Uterus (tissue), 4 donors: ENCODE measurements around the gene MEAK7. TPM values are rescaled to one million over a fixed set of nuclear protein-coding genes. Genes with fewer than 3 reads are reported as not detected.

Experiments used
- DNase-seq, 2 donors: peaks; one replicate each; pipeline ENCODE4 v3.0.0-alpha.2; 2019 to 2020
- H3K27ac ChIP-seq, 2 donors: fragments of 200-600 bp; sonication (generic); 1 replicate in 1 of 2; 2 replicates in 1 of 2; pipeline ENCODE4 v1.5.1; 2016 to 2018
- H3K27me3 ChIP-seq, 2 donors: fragments of 200-600 bp; sonication (generic); one replicate each; pipeline ENCODE4 v1.5.1; 2018 to 2019; ENCODE audit warnings: control low read depth in 1 of 2
- H3K36me3 ChIP-seq, 2 donors: fragments of 200-600 bp; sonication (generic); one replicate each; pipeline ENCODE4 v1.5.1; 2019; ENCODE audit warnings: control low read depth in 1 of 2
- H3K4me1 ChIP-seq, 2 donors: fragments of 200-600 bp; sonication (generic); one replicate each; pipeline ENCODE4 v1.5.1; 2018 to 2019; ENCODE audit warnings: control low read depth in 1 of 2
- H3K4me3 ChIP-seq, 2 donors: fragments of 200-600 bp; sonication (generic); 1 replicate in 1 of 2; 2 replicates in 1 of 2; pipeline ENCODE4 v1.5.1; 2018 to 2019; ENCODE audit warnings: mild to moderate bottlenecking in 1 of 2
- H3K9me3 ChIP-seq, 2 donors: fragments of 200-600 bp; sonication (generic); one replicate each; pipeline ENCODE4 v1.5.1; 2019; ENCODE audit warnings: control low read depth in 1 of 2
- POLR2A ChIP-seq, 2 donors: fragments of 450-650 bp; IDR thresholded peaks; one replicate each; pipeline ENCODE4 v1.6.1; 2016; ENCODE audit warnings: antibody characterized with exemption in 2 of 2, mild to moderate bottlenecking in 1 of 2, moderate library complexity in 1 of 2
- intact Hi-C: fragments of 100-400 bp; cut with DNase I; formaldehyde crosslinking; loops from one replicate; pipeline ENCODE4 v1.15.1; 2023; ENCODE audit warnings: low total_unique reads
- total RNA-seq, 4 donors: library from RNA; depleted of rRNA in 3 of 4; stranded (reverse); fragments of >200 nt in 3 of 4; gene quantifications; one replicate each; pipeline versions ENCODE4 v1.1.0 to v1.2.4, GENCODE V29; 2014 to 2023
- TF ChIP-seq, protein P1 (sequence below), 4 experiments: fragments of 200-600 bp in 2 of 4; fragments of 450-650 bp in 2 of 4; sonication (generic) in 2 of 4; IDR thresholded peaks; one replicate each; pipeline ENCODE4 v1.5.1; 2016 to 2019; ENCODE audit warnings: antibody characterized with exemption in 4 of 4, mild to moderate bottlenecking in 2 of 4, moderate library complexity in 1 of 4
- donor health status: DM: yes; HTN: yes; CAD: no.

The MEAK7 gene
- total RNA-seq, 4 donors from 2014 or later, result 11.3 to 26.8 (median 21.4) TPM

DNA sequence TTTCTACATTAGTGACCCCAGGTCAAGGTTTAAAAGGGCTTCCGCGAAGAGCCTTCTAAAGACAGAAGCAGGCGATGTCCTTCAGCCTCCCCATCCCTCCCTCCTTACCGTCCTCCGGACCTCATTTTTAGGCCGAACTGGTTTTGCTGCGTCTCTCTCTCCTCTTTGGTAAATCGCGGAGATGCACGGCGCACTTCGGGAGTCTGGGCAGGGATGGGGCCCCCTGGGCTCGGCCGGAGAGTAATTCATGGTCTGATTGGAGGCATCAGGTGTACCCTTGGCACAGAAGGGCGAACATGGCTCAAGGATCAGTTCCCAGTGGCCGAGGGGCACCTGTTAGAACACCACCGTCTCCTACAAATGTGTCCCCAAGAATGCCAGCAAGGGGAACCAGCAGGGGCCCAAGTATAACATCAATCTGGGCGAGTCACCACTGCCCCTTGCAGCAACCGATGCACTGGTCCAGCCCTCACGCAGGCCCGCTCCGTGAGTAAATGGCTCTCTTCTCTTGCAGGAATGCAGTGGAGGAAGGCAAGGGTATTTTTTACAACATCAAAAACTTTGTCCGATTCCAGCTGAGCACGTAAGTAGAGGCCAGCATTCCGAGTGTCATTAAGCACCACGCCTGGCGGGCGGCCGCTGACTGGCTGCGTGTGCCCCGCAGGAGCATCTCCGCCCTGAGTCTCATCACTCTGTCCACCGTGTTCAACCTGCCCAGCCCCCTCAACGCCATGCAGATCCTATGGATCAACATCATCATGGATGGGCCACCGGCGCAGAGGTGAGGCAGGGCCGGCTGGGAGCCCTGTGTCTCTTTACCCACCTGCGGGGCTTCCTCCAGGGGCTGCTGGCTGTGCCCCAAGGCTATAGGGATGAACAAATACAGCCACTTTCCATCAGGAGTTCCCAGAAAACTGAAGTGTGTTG, 45.6 kb downstream of the MEAK7 start:
- H3K4me1 ChIP-seq, result no peaks in the 10 kb centered on the region
- H3K27ac ChIP-seq, result no peak overlapping the region
- peak in 1 of 2 donors; percentile 6 for DNase-seq
- TF ChIP-seq, protein P1, sequence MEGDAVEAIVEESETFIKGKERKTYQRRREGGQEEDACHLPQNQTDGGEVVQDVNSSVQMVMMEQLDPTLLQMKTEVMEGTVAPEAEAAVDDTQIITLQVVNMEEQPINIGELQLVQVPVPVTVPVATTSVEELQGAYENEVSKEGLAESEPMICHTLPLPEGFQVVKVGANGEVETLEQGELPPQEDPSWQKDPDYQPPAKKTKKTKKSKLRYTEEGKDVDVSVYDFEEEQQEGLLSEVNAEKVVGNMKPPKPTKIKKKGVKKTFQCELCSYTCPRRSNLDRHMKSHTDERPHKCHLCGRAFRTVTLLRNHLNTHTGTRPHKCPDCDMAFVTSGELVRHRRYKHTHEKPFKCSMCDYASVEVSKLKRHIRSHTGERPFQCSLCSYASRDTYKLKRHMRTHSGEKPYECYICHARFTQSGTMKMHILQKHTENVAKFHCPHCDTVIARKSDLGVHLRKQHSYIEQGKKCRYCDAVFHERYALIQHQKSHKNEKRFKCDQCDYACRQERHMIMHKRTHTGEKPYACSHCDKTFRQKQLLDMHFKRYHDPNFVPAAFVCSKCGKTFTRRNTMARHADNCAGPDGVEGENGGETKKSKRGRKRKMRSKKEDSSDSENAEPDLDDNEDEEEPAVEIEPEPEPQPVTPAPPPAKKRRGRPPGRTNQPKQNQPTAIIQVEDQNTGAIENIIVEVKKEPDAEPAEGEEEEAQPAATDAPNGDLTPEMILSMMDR (IDR thresholded peaks at IDR 0.05), result no peak
- TF ChIP-seq POLR2A (IDR thresholded peaks at IDR 0.05), result no peak
- H3K27me3 ChIP-seq, result no peaks in the 10 kb centered on the region
- H3K36me3 ChIP-seq, result no peaks in the 10 kb centered on the region
- no peaks in the 10 kb centered on the region for H3K9me3 ChIP-seq
- H3K4me3 ChIP-seq, result no peak overlapping the region
- intact Hi-C loops, result no loop called here

DNA sequence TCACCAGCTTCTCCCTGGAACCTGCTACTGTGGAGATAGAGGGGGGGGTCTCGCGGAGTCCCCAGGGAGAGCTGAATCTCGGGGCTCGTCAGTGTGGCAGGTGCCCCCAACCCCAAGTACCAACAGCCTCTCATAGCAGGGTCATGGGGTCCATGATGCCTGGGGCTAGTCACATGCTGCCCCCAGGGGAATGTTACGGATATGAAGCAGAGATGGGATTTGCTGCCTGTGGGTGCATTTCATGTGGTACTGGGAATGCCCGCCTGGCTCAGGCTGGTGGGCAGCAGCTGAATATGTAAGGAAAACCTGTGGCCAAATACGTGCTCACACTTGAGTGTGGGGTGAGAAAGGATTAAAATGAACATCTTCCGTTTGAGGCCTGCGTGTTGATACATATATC, 49.4 kb downstream of the MEAK7 start:
- Histone ChIP-seq H3K27me3 (no peaks in the 10 kb centered on the region), H3K27ac (no peak overlapping the region), H3K9me3 (no peaks in the 10 kb centered on the region), H3K36me3 (no peaks in the 10 kb centered on the region), H3K4me3 (no peak overlapping the region), H3K4me1 (no peaks in the 10 kb centered on the region)
- intact Hi-C loops, result no loop called here
- DNase-seq, result no peak
- TF ChIP-seq, protein P1 (IDR thresholded peaks at IDR 0.05), result no peak
- no peak for TF ChIP-seq POLR2A (IDR thresholded peaks at IDR 0.05)

Other genes with a start within 250 kb of the MEAK7 start
- 10 to 100 TPM in 1 of 4 donors, 1 to 10 TPM in 2, under 1 TPM in 1; 0.77 to 13.3 (median 5.7) TPM for gene WFDC1, start 209.8 kb downstream of the MEAK7 start, total RNA-seq
- 1 to 10 TPM in 1 of 4 donors, under 1 TPM in 3; 0.51 to 1.8 (median 0.84) TPM for gene ATP2C2, start 136.1 kb downstream of the MEAK7 start, total RNA-seq
- 10 to 100 TPM; 19.1 to 66.9 (median 29.4) TPM for gene COTL1, start 113.4 kb upstream of the MEAK7 start, total RNA-seq
- gene KLHL36, start 143.9 kb upstream of the MEAK7 start, total RNA-seq, result 10 to 100 TPM; 38.2 to 70.7 (median 52.5) TPM
- 10 to 100 TPM; 12.6 to 83.3 (median 44.2) TPM for gene USP10, start 195.3 kb upstream of the MEAK7 start, total RNA-seq